Measurements from ENCODE around the gene PLA2G4E.

DNA sequence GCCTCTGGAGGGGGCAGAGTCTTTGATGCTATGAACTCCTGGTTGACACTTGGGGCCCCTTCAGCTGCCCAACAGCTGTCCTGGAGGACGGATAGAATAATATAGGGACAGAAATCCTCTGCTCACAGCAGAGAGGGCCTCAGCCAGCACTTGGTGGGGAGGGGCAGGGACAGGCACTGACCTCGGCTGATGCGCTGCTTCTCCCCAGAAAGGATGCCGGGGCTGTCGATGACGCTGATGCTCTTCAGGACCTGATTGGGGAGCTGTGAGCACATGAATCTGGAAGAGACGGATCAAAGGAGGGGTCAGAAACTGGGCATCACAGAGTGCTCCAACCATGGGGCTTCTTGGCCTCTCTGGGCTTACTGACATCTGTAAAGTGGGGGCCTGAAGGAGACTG is 78.0 kb downstream of the PLA2G4E start:
- TF ChIP-seq, protein P1, sequence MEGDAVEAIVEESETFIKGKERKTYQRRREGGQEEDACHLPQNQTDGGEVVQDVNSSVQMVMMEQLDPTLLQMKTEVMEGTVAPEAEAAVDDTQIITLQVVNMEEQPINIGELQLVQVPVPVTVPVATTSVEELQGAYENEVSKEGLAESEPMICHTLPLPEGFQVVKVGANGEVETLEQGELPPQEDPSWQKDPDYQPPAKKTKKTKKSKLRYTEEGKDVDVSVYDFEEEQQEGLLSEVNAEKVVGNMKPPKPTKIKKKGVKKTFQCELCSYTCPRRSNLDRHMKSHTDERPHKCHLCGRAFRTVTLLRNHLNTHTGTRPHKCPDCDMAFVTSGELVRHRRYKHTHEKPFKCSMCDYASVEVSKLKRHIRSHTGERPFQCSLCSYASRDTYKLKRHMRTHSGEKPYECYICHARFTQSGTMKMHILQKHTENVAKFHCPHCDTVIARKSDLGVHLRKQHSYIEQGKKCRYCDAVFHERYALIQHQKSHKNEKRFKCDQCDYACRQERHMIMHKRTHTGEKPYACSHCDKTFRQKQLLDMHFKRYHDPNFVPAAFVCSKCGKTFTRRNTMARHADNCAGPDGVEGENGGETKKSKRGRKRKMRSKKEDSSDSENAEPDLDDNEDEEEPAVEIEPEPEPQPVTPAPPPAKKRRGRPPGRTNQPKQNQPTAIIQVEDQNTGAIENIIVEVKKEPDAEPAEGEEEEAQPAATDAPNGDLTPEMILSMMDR (IDR thresholded peaks at IDR 0.05), result no peak
- no peak for TF ChIP-seq POLR2A (IDR thresholded peaks at IDR 0.05)

Measured in esophagus squamous epithelium (tissue), 4 donors.